Liver (tissue), 3 donors: ENCODE data around the gene CSNK1D.

Experiments used
- ATF3 ChIP-seq: IDR thresholded peaks from 2 replicates; pipeline ENCODE4 v1.6.1; 2016; ENCODE audit warnings: antibody characterized with exemption
- CTCF ChIP-seq: fragments of 150-350 bp; IDR thresholded peaks from 2 replicates; pipeline ENCODE4 v1.5.1; 2017; ENCODE audit warnings: improper control_type of control experiment, low read depth, low read length; ENCODE audit not compliant: missing input control
- EGR1 ChIP-seq, 2 donors: IDR thresholded peaks; 2 replicates each; pipeline ENCODE4 v1.6.1; 2016 to 2018; ENCODE audit warnings: antibody characterized with exemption in 2 of 2, low read depth in 2 of 2
- FOXA1 ChIP-seq: IDR thresholded peaks from 2 replicates; pipeline ENCODE4 v1.6.1; 2016; ENCODE audit warnings: antibody characterized with exemption
- GABPA ChIP-seq, 2 donors: IDR thresholded peaks in 1 of 2; conservative IDR thresholded peaks in 1 of 2; 2 replicates each; pipeline ENCODE4 v1.6.1; 2016; ENCODE audit warnings: antibody characterized with exemption in 2 of 2, mild to moderate bottlenecking in 1 of 2, moderate library complexity in 1 of 2
- JUND ChIP-seq, 2 donors: IDR thresholded peaks; 2 replicates each; pipeline ENCODE4 v1.6.1; 2016; ENCODE audit warnings: antibody characterized with exemption in 2 of 2
- MAX ChIP-seq: IDR thresholded peaks from 2 replicates; pipeline ENCODE4 v1.6.1; 2016; ENCODE audit warnings: antibody characterized with exemption
- RAD21 ChIP-seq, 2 donors: IDR thresholded peaks; 2 replicates each; pipeline ENCODE4 v1.6.1; 2016; ENCODE audit warnings: antibody characterized with exemption in 2 of 2, mild to moderate bottlenecking in 2 of 2
- RXRA ChIP-seq, 2 donors: IDR thresholded peaks; 2 replicates each; pipeline ENCODE4 v1.6.1; 2017 to 2018; ENCODE audit warnings: antibody characterized with exemption in 2 of 2, mild to moderate bottlenecking in 1 of 2
- SP1 ChIP-seq: IDR thresholded peaks from 2 replicates; pipeline ENCODE4 v1.6.1; 2018; ENCODE audit warnings: antibody characterized with exemption, mild to moderate bottlenecking
- TAF1 ChIP-seq: conservative IDR thresholded peaks from 2 replicates; pipeline ENCODE4 v1.6.1; 2016; ENCODE audit warnings: antibody characterized with exemption, mild to moderate bottlenecking
- YY1 ChIP-seq: IDR thresholded peaks from 2 replicates; pipeline ENCODE4 v1.6.1; 2016; ENCODE audit warnings: antibody characterized with exemption, mild to moderate bottlenecking
- TF ChIP-seq, protein P1 (sequence below): IDR thresholded peaks from 2 replicates; pipeline ENCODE4 v1.6.1; 2016; ENCODE audit warnings: antibody characterized with exemption, mild to moderate bottlenecking
- TF ChIP-seq, protein P2 (sequence below): IDR thresholded peaks from 2 replicates; pipeline ENCODE4 v1.6.1; 2016; ENCODE audit warnings: antibody characterized with exemption
- donor health status: healthy.
- donor health status: healthy.

- TF ChIP-seq CTCF = no peak
- TF ChIP-seq EGR1 (IDR thresholded peaks at IDR 0.05; ENCODE audit: low read depth in 2 of 2) = no peak
- no peak for TF ChIP-seq RAD21 (IDR thresholded peaks at IDR 0.05)
- TF ChIP-seq, protein P1, sequence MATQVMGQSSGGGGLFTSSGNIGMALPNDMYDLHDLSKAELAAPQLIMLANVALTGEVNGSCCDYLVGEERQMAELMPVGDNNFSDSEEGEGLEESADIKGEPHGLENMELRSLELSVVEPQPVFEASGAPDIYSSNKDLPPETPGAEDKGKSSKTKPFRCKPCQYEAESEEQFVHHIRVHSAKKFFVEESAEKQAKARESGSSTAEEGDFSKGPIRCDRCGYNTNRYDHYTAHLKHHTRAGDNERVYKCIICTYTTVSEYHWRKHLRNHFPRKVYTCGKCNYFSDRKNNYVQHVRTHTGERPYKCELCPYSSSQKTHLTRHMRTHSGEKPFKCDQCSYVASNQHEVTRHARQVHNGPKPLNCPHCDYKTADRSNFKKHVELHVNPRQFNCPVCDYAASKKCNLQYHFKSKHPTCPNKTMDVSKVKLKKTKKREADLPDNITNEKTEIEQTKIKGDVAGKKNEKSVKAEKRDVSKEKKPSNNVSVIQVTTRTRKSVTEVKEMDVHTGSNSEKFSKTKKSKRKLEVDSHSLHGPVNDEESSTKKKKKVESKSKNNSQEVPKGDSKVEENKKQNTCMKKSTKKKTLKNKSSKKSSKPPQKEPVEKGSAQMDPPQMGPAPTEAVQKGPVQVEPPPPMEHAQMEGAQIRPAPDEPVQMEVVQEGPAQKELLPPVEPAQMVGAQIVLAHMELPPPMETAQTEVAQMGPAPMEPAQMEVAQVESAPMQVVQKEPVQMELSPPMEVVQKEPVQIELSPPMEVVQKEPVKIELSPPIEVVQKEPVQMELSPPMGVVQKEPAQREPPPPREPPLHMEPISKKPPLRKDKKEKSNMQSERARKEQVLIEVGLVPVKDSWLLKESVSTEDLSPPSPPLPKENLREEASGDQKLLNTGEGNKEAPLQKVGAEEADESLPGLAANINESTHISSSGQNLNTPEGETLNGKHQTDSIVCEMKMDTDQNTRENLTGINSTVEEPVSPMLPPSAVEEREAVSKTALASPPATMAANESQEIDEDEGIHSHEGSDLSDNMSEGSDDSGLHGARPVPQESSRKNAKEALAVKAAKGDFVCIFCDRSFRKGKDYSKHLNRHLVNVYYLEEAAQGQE = no peak
- TF ChIP-seq ATF3 = no peak
- no peak for TF ChIP-seq JUND (IDR thresholded peaks at IDR 0.05)
- peak; percentile 7 for TF ChIP-seq SP1
- TF ChIP-seq MAX = no peak
- no peak for TF ChIP-seq TAF1
- TF ChIP-seq RXRA (IDR thresholded peaks at IDR 0.05) = no peak
- TF ChIP-seq, protein P2, sequence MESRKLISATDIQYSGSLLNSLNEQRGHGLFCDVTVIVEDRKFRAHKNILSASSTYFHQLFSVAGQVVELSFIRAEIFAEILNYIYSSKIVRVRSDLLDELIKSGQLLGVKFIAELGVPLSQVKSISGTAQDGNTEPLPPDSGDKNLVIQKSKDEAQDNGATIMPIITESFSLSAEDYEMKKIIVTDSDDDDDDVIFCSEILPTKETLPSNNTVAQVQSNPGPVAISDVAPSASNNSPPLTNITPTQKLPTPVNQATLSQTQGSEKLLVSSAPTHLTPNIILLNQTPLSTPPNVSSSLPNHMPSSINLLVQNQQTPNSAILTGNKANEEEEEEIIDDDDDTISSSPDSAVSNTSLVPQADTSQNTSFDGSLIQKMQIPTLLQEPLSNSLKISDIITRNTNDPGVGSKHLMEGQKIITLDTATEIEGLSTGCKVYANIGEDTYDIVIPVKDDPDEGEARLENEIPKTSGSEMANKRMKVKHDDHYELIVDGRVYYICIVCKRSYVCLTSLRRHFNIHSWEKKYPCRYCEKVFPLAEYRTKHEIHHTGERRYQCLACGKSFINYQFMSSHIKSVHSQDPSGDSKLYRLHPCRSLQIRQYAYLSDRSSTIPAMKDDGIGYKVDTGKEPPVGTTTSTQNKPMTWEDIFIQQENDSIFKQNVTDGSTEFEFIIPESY = no peak
- TF ChIP-seq FOXA1 = no peak
- no peak for TF ChIP-seq GABPA (IDR thresholded peaks at IDR 0.05 in 1 of 2, conservative IDR thresholded peaks at IDR 0.05 in 1 of 2)
- no peak for TF ChIP-seq YY1
Observed at GRCh38 chr17:82285141-82285540, 11.6 kb upstream of the CSNK1D start.
